Endothelial cell (in vitro differentiated cells): ENCODE data around the gene RPTOR. TPM values are rescaled to one million over a fixed set of nuclear protein-coding genes. Genes with fewer than 3 reads are reported as not detected.
"Not testable (repeated sequence)": the region's sequence is repeated elsewhere in the genome, so short reads cannot be mapped to it uniquely, and the experiment has no call there.

Source experiments
- DNase-seq: peaks from one replicate; pipeline ENCODE4 v3.0.0; 2021; ENCODE audit warnings: low spot score
- H3K27ac Mint-ChIP-seq: one replicate; pipeline ENCODE4 v1.8.0; 2021; ENCODE audit warnings: mixed read lengths, inconsistent platforms; ENCODE audit not compliant: unreplicated experiment
- H3K27me3 Mint-ChIP-seq: one replicate; pipeline ENCODE4 v1.8.0; 2021; ENCODE audit warnings: mild to moderate bottlenecking, moderate library complexity, mixed read lengths, inconsistent platforms; ENCODE audit not compliant: unreplicated experiment
- H3K36me3 Mint-ChIP-seq: one replicate; pipeline ENCODE4 v1.8.0; 2021; ENCODE audit warnings: mild to moderate bottlenecking, low read depth, mixed read lengths, inconsistent platforms; ENCODE audit not compliant: unreplicated experiment
- H3K4me1 Mint-ChIP-seq: one replicate; pipeline ENCODE4 v1.8.0; 2021; ENCODE audit warnings: mild to moderate bottlenecking, mixed read lengths, inconsistent platforms; ENCODE audit not compliant: unreplicated experiment
- H3K4me3 Mint-ChIP-seq: one replicate; pipeline ENCODE4 v1.8.0; 2021; ENCODE audit warnings: mild to moderate bottlenecking, mixed read lengths, inconsistent platforms; ENCODE audit not compliant: unreplicated experiment
- H3K9me3 Mint-ChIP-seq: one replicate; pipeline ENCODE4 v1.8.0; 2021; ENCODE audit warnings: mixed read lengths, inconsistent platforms; ENCODE audit not compliant: unreplicated experiment
- CTCF ChIP-seq: fragments of 200-600 bp; sonication (generic); IDR thresholded peaks from one replicate; pipeline ENCODE4 v1.5.0; 2021; ENCODE audit warnings: antibody characterized with exemption; ENCODE audit not compliant: unreplicated experiment
- total RNA-seq: library from RNA; stranded (reverse); fragmentation: NEBNext Ultra II Directional; extraction: Animal tissue kit (Norgen Biotek cat#: 25700); gene quantifications from one replicate; pipeline ENCODE4 v1.2.1, GENCODE V29; 2021; ENCODE audit not compliant: unreplicated experiment

Gene RPTOR
- total RNA-seq, 1 donor from 2014 or later, result 36.7 TPM

- Mint-ChIP-seq H3K9me3 (no peaks in the 10 kb centered on the region), H3K4me1 (peaks cover 7% of the 10 kb centered on the region), H3K36me3 (peaks cover 13% of the 10 kb centered on the region), H3K4me3 (no peak overlapping the region), H3K27ac (no peak overlapping the region), H3K27me3 (no peaks in the 10 kb centered on the region)
- DNase-seq, result no peak
- no peak for TF ChIP-seq CTCF
These were observed 327.4 kb downstream of the RPTOR start for GRCh38 chr17:80872001-80872500.

GRCh38 chr17:80872501-80873306 lies 328.1 kb downstream of the RPTOR start:
- Mint-ChIP-seq H3K27ac (no peak overlapping the region), H3K27me3 (no peaks in the 10 kb centered on the region), H3K36me3 (peaks cover 17% of the 10 kb centered on the region), H3K9me3 (no peaks in the 10 kb centered on the region), H3K4me1 (peaks cover 7% of the 10 kb centered on the region), H3K4me3 (no peak overlapping the region)
- no peak for TF ChIP-seq CTCF
- DNase-seq, result no peak

- DNase-seq, result no peak
- Mint-ChIP-seq H3K36me3 (peaks cover 20% of the 10 kb centered on the region), H3K9me3 (no peaks in the 10 kb centered on the region), H3K4me3 (no peak overlapping the region), H3K27me3 (no peaks in the 10 kb centered on the region), H3K27ac (peak overlapping the region; percentile 48), H3K4me1 (peaks cover 7% of the 10 kb centered on the region)
- TF ChIP-seq CTCF, result no peak
These were observed 328.8 kb downstream of the RPTOR start for GRCh38 chr17:80873307-80873951.

- Mint-ChIP-seq H3K36me3 (peaks cover 20% of the 10 kb centered on the region), H3K27ac (no peak overlapping the region), H3K4me1 (peaks cover 7% of the 10 kb centered on the region), H3K4me3 (peak overlapping the region; percentile 47), H3K27me3 (no peaks in the 10 kb centered on the region), H3K9me3 (no peaks in the 10 kb centered on the region)
- DNase-seq, result no peak
- no peak for TF ChIP-seq CTCF
These were observed 330.3 kb downstream of the RPTOR start for GRCh38 chr17:80874866-80875445.

- Mint-ChIP-seq H3K4me3 (peak overlapping the region; percentile 47), H3K36me3 (peaks cover 20% of the 10 kb centered on the region)
- not testable (repeated sequence) for H3K27ac Mint-ChIP-seq, H3K27me3 Mint-ChIP-seq, H3K9me3 Mint-ChIP-seq, H3K4me1 Mint-ChIP-seq, DNase-seq
These were observed 330.9 kb downstream of the RPTOR start for GRCh38 chr17:80875480-80875995.

- H3K27ac Mint-ChIP-seq, H3K9me3 Mint-ChIP-seq, DNase-seq, H3K27me3 Mint-ChIP-seq, H3K4me1 Mint-ChIP-seq, H3K4me3 Mint-ChIP-seq: not testable (repeated sequence)
- peaks cover 24% of the 10 kb centered on the region for H3K36me3 Mint-ChIP-seq
These were observed 331.9 kb downstream of the RPTOR start for GRCh38 chr17:80876456-80876949.
